ENCODE results near the gene PCCA.

Gene PCCA

GRCh38 chr13:100356426-100356825 lies 267.5 kb downstream of the PCCA start:
- Histone ChIP-seq H3K9me3 (ENCODE audit: low read length) (no peaks in the 10 kb centered on the region), H3K4me1 (ENCODE audit: insufficient read depth, low read length, severe bottlenecking) (no peaks in the 10 kb centered on the region), H3K4me2 (ENCODE audit: low read length) (no peak overlapping the region), H3K36me3 (ENCODE audit: insufficient read depth, low read length) (no peaks in the 10 kb centered on the region), H3K9ac (ENCODE audit: low read length) (no peak overlapping the region), H3F3A (ENCODE audit: insufficient read depth, low read length) (no peaks in the 10 kb centered on the region), H3K4me3 (ENCODE audit: low read depth, low read length, poor library complexity, severe bottlenecking) (no peak overlapping the region), H2AFZ (ENCODE audit: low read length) (no peak overlapping the region), H3K27ac (ENCODE audit: low read depth, low read length, poor library complexity, severe bottlenecking) (no peak overlapping the region), H4K20me1 (ENCODE audit: insufficient read depth, low read length) (no peaks in the 10 kb centered on the region), H3K79me2 (ENCODE audit: insufficient read depth, low read length) (no peaks in the 10 kb centered on the region), H3K9me2 (ENCODE audit: low read depth, low read length) (no peaks in the 10 kb centered on the region), H3K27me3 (ENCODE audit: insufficient read depth, low read length) (no peaks in the 10 kb centered on the region)
- TF ChIP-seq EZH2 (IDR thresholded peaks at IDR 0.05; ENCODE audit: borderline replicate concordance, low read length): no peak
- TF ChIP-seq CTCF (IDR thresholded peaks at IDR 0.05; ENCODE audit: low read length): no peak

GRCh38 chr13:100356889-100357288 lies 268.0 kb downstream of the PCCA start:
- H3K9me3 ChIP-seq (ENCODE audit: low read length): no peaks in the 10 kb centered on the region
- H3K4me3 ChIP-seq (ENCODE audit: low read depth, low read length, poor library complexity, severe bottlenecking): no peak overlapping the region

GRCh38 chr13:100357764-100358163 lies 268.9 kb downstream of the PCCA start:
- Histone ChIP-seq H4K20me1 (ENCODE audit: insufficient read depth, low read length) (no peaks in the 10 kb centered on the region), H3K4me3 (ENCODE audit: low read depth, low read length, poor library complexity, severe bottlenecking) (no peak overlapping the region), H3F3A (ENCODE audit: insufficient read depth, low read length) (no peaks in the 10 kb centered on the region), H3K4me2 (ENCODE audit: low read length) (no peak overlapping the region), H3K4me1 (ENCODE audit: insufficient read depth, low read length, severe bottlenecking) (no peaks in the 10 kb centered on the region), H2AFZ (ENCODE audit: low read length) (no peak overlapping the region), H3K9me3 (ENCODE audit: low read length) (no peaks in the 10 kb centered on the region), H3K9me2 (ENCODE audit: low read depth, low read length) (no peaks in the 10 kb centered on the region), H3K27me3 (ENCODE audit: insufficient read depth, low read length) (no peaks in the 10 kb centered on the region), H3K79me2 (ENCODE audit: insufficient read depth, low read length) (no peaks in the 10 kb centered on the region), H3K9ac (ENCODE audit: low read length) (no peak overlapping the region), H3K36me3 (ENCODE audit: insufficient read depth, low read length) (no peaks in the 10 kb centered on the region), H3K27ac (ENCODE audit: low read depth, low read length, poor library complexity, severe bottlenecking) (no peak overlapping the region)
- no peak for TF ChIP-seq EZH2 (IDR thresholded peaks at IDR 0.05; ENCODE audit: borderline replicate concordance, low read length)
- TF ChIP-seq CTCF (IDR thresholded peaks at IDR 0.05; ENCODE audit: low read length): no peak

More at GRCh38 chr13:100356889-100357288, 268.0 kb downstream of the PCCA start:
- no peaks in the 10 kb centered on the region for H3K36me3 ChIP-seq (ENCODE audit: insufficient read depth, low read length)
- H3K79me2 ChIP-seq (ENCODE audit: insufficient read depth, low read length): no peaks in the 10 kb centered on the region
- no peak overlapping the region for H3K4me2 ChIP-seq (ENCODE audit: low read length)
- H2AFZ ChIP-seq (ENCODE audit: low read length): no peak overlapping the region
- no peaks in the 10 kb centered on the region for H3K27me3 ChIP-seq (ENCODE audit: insufficient read depth, low read length)
- H3K9me2 ChIP-seq (ENCODE audit: low read depth, low read length): no peaks in the 10 kb centered on the region
- TF ChIP-seq CTCF (IDR thresholded peaks at IDR 0.05; ENCODE audit: low read length) (no peak), EZH2 (IDR thresholded peaks at IDR 0.05; ENCODE audit: borderline replicate concordance, low read length) (no peak)
- H3K4me1 ChIP-seq (ENCODE audit: insufficient read depth, low read length, severe bottlenecking): no peaks in the 10 kb centered on the region
- no peak overlapping the region for H3K27ac ChIP-seq (ENCODE audit: low read depth, low read length, poor library complexity, severe bottlenecking)
- H4K20me1 ChIP-seq (ENCODE audit: insufficient read depth, low read length): no peaks in the 10 kb centered on the region
- H3F3A ChIP-seq (ENCODE audit: insufficient read depth, low read length): no peaks in the 10 kb centered on the region
- H3K9ac ChIP-seq (ENCODE audit: low read length): no peak overlapping the region

Measured in OCI-LY1 (cell line).